ENCODE data around the gene AMPD3.

The AMPD3 gene

DNA sequence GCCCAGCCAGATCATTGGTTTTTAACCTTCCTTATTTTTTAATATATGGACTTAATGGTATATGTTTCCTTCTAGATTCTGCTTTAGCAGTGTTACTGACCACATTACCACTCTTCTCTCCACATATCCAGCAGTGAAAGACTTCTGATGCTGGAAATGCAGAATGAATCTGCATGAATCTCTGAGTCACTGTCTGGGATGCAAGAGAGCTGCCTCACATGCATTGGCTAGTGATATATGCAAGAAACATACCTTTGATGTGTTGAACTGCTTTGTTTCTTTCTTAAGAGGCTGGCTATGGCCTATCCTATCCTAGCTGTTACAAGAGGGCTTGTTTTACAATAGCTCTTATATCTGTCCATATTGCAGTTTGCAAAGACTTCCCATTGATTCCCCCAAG lies 16.6 kb upstream of the AMPD3 start:
- no peak for DNase-seq (ENCODE audit: extremely low read depth, low read depth)
- no peak for TF ChIP-seq CTCF (IDR thresholded peaks at IDR 0.05; ENCODE audit: low read depth, low read length)

GRCh38 chr11:10439351-10439750 lies 15.7 kb upstream of the AMPD3 start:
- no peak for DNase-seq (ENCODE audit: extremely low read depth, low read depth)
- no peak for TF ChIP-seq CTCF (IDR thresholded peaks at IDR 0.05; ENCODE audit: low read depth, low read length)

- DNase-seq (ENCODE audit: extremely low read depth, low read depth) = no peak
- TF ChIP-seq CTCF (IDR thresholded peaks at IDR 0.05; ENCODE audit: low read depth, low read length) = no peak
Measured at GRCh38 chr11:10439924-10440323, 15.1 kb upstream of the AMPD3 start.

DNA sequence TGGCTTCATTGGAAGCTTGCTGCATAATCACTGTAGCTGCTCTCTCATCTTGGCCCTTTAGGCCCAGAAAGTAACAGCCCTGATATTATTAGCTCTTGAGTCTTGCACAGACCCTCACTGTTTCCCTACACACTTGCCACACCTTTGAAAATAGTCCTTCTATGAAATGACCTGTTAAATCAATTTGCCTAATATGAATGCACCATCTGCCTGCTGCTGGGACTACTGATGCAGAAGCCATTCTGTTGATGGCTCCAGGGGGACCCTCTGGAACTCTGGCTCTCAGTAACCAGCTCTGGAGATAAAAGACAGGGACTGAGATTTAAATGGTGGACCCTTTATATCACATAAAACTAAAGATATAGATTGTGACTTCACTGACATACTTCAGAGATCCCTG lies 14.7 kb upstream of the AMPD3 start:
- no peak for TF ChIP-seq CTCF (IDR thresholded peaks at IDR 0.05; ENCODE audit: low read depth, low read length)
- no peak for DNase-seq (ENCODE audit: extremely low read depth, low read depth)

DNA sequence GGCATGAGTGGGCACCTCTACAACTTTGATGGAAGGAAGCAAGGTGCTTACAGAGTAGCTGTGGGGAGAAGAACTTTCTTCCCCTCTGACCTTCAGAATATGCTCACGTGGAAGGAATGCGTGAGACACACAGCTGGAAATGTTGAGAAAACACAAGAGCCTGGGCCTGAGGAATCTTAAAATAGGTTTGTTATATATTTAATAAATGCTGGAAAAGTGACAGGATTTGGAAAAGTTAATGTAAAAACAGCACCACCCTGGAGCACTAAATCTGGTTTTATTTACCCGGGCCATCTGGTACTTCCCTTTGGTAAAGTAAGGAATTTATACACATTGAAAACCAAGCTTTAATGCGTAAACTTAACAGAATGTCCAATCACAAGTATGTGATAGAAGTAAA lies 14.0 kb upstream of the AMPD3 start:
- TF ChIP-seq CTCF (IDR thresholded peaks at IDR 0.05; ENCODE audit: low read depth, low read length) = no peak
- no peak for DNase-seq (ENCODE audit: extremely low read depth, low read depth)

DNA sequence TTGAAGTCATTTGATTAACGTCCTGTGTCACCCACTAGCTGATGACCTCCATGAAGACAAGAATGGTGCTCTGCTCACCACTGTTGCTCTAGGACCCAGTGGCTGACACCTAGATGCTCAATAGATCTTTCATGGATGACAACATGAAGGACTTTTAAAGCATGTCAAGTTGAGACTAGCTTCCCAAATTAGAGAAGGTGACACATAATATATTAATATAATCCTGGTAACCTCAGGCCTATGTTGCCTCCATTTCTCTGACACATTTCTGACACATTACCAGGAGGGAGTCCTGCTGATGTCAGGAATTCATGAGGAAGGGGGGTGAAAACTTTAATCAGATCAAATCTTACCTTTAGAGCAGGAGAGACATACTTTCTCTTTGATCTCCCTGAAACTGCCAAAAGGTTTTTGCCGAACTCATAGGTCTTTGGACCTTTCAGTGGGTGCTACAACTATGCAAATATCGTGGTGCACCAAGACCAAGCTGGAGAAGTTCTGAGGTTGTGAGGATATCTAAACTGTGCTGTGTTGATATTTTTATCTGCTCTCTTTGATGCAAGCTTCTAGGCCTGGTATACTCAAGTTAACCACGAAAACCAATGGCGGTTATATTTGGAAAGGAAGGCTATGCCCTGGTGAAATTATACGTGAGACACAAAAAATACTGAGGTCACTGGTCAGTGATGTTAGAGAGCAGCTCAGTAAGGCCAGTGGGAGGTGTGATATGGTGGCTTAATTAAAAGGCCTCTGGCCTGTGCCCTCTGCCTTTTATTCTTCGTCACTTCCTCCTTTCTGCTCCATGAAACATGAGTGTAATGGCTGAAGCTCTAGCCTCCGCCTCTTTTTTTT lies 13.2 kb upstream of the AMPD3 start:
- no peak for DNase-seq (ENCODE audit: extremely low read depth, low read depth)
- TF ChIP-seq CTCF (IDR thresholded peaks at IDR 0.05; ENCODE audit: low read depth, low read length) = no peak

DNA sequence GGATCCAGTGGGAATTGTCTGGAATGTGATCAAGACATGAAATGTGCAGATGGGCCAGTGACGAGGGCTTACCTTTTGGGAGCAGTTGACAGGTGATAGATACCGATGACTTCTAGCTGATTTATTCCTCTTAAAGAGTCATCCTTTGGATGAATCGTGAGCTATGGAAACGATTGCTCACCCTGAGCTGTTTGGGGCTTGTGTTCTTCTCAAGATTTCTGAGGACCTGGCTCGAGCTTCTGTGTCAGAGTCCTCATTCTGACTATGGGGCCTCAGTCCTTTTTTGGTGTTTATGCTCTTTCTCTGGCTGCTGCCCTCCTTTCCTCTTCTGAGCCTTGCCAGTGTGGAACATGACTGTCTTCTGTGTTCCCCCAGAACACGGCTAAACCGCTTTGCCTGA lies 11.9 kb upstream of the AMPD3 start:
- TF ChIP-seq CTCF (IDR thresholded peaks at IDR 0.05; ENCODE audit: low read depth, low read length) = no peak

More for the DNA sequence above, 11.9 kb upstream of the AMPD3 start:
- DNase-seq (ENCODE audit: extremely low read depth, low read depth) = no peak
